A673 (cell line): ENCODE data around the gene PGA3.
"Not testable (repeated sequence)": the region's sequence is repeated elsewhere in the genome, so short reads cannot be mapped to it uniquely, and the experiment has no call there.

ENCODE experiments used
- EZH2 ChIP-seq: fragments of 200-600 bp; sonication (generic); IDR thresholded peaks from 2 replicates; pipeline ENCODE4 v1.6.1; 2017; ENCODE audit warnings: borderline replicate concordance, low read depth, mild to moderate bottlenecking, mixed read lengths, antibody characterized with exemption, low read length; ENCODE audit not compliant: poor library complexity, severe bottlenecking
- TF ChIP-seq, protein P1 (sequence below): fragments of 300-800, 200-600 bp; sonication (generic); conservative IDR thresholded peaks from 2 replicates; pipeline ENCODE4 v1.5.1; 2017; ENCODE audit warnings: low read depth, mild to moderate bottlenecking, antibody characterized with exemption, low read length, moderate library complexity, mixed read lengths

DNA sequence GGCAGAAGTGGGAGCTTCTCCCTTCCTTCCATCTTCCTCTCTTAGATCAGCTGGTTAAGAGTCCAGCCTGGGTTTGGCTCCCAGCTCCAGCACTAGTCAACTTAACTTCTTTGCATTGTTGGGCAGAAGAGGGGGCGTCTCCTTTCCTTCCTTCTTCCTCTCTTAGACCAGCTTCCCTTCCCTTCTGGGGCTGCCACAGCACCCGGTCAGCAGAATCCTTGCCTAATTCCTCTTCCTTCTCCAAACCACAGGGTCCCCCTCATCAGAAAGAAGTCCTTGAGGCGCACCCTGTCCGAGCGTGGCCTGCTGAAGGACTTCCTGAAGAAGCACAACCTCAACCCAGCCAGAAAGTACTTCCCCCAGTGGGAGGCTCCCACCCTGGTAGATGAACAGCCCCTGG lies 19.4 kb downstream of the PGA3 start:
- TF ChIP-seq, protein P1, sequence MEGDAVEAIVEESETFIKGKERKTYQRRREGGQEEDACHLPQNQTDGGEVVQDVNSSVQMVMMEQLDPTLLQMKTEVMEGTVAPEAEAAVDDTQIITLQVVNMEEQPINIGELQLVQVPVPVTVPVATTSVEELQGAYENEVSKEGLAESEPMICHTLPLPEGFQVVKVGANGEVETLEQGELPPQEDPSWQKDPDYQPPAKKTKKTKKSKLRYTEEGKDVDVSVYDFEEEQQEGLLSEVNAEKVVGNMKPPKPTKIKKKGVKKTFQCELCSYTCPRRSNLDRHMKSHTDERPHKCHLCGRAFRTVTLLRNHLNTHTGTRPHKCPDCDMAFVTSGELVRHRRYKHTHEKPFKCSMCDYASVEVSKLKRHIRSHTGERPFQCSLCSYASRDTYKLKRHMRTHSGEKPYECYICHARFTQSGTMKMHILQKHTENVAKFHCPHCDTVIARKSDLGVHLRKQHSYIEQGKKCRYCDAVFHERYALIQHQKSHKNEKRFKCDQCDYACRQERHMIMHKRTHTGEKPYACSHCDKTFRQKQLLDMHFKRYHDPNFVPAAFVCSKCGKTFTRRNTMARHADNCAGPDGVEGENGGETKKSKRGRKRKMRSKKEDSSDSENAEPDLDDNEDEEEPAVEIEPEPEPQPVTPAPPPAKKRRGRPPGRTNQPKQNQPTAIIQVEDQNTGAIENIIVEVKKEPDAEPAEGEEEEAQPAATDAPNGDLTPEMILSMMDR = not testable (repeated sequence)
- not testable (repeated sequence) for TF ChIP-seq EZH2
